Chondrocyte (in vitro differentiated cells): ENCODE data around the gene CLDN6. TPM values are rescaled to one million over a fixed set of nuclear protein-coding genes. Genes with fewer than 3 reads are reported as not detected.

Experiments
- DNase-seq: peaks from one replicate; pipeline ENCODE4 v3.0.0; 2021; ENCODE audit warnings: mixed read lengths, low spot score
- H3K27ac Mint-ChIP-seq: one replicate; pipeline ENCODE4 v1.8.0; 2021; ENCODE audit warnings: mild to moderate bottlenecking, moderate library complexity, mixed read lengths; ENCODE audit not compliant: unreplicated experiment
- H3K27me3 Mint-ChIP-seq: 2 replicates; pipeline ENCODE4 v1.8.0; 2021; ENCODE audit warnings: low read depth, mixed read lengths
- H3K36me3 Mint-ChIP-seq: 2 replicates; pipeline ENCODE4 v1.8.0; 2021; ENCODE audit warnings: low read depth, mixed read lengths
- H3K4me1 Mint-ChIP-seq: 2 replicates; pipeline ENCODE4 v1.8.0; 2021; ENCODE audit warnings: low read depth, mild to moderate bottlenecking, mixed read lengths
- H3K4me3 Mint-ChIP-seq: one replicate; pipeline ENCODE4 v1.8.0; 2021; ENCODE audit warnings: mild to moderate bottlenecking, moderate library complexity, mixed read lengths; ENCODE audit not compliant: unreplicated experiment
- H3K9me3 Mint-ChIP-seq: 2 replicates; pipeline ENCODE4 v1.8.0; 2021; ENCODE audit warnings: low read depth, mixed read lengths
- total RNA-seq: library from RNA; stranded (reverse); gene quantifications from 3 replicates; pipeline ENCODE4 v1.2.1, GENCODE V29; 2021
- TF ChIP-seq, protein P1 (sequence below): fragments of 200-600 bp; sonication (generic); IDR thresholded peaks from 2 replicates; pipeline ENCODE4 v1.5.0; 2021; ENCODE audit warnings: antibody characterized with exemption, mild to moderate bottlenecking, moderate library complexity

Gene CLDN6
- total RNA-seq, 1 donor from 2014 or later = 0.27 TPM

DNA sequence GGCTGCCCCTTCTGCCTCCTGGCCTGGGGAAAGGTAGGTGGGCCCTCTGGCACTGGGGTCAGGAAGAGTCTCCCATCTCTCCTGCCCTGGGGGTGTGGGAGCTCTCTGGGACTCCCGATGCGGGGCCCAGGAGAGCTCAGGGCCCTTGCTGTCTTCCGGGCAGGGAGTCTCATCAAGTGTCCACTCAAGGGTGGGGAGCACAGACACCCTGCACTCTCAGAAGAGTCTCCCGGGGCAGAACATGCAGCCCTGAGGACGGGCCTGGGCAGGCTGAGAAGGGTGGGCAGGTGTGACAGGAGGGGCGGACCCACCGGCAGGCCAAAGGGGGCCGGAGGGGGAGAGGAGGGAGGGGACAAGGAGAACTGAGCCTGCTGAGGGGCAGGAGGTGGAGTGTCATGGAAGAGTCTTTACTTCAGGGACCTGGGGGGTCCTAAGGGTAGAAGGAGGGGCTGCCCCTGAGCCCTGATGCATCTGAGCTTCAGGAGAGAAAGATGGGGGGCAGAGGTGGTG is 29.3 kb downstream of the CLDN6 start:
- no peak overlapping the region for H3K4me3 Mint-ChIP-seq
- H3K27ac Mint-ChIP-seq = no peak overlapping the region
- no peaks in the 10 kb centered on the region for H3K36me3 Mint-ChIP-seq

DNA sequence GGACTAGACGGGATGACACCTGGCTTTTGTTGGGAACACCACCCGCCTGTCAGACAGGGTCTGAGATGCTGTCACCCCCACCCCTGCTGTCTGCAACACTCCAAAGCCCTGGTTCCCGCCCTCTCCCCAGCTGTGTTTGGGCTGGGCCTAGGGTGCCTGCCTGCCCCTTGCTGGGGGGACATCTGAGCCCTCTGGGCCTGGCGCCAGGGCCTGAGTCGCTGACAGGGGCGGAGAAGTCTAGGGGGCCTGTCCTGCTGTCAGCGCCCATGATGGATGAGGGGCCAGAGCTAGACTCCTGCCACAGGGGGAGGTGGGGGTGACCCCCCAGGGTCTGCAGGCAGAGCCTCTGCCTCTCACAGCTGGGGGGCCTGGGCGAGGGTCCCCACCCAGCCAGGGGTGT is 30.1 kb downstream of the CLDN6 start:
- no peaks in the 10 kb centered on the region for H3K27me3 Mint-ChIP-seq
- H3K9me3 Mint-ChIP-seq = no peaks in the 10 kb centered on the region
- H3K4me3 Mint-ChIP-seq = no peak overlapping the region
- H3K36me3 Mint-ChIP-seq = no peaks in the 10 kb centered on the region
- no peak for DNase-seq
- no peak overlapping the region for H3K27ac Mint-ChIP-seq
- TF ChIP-seq, protein P1, sequence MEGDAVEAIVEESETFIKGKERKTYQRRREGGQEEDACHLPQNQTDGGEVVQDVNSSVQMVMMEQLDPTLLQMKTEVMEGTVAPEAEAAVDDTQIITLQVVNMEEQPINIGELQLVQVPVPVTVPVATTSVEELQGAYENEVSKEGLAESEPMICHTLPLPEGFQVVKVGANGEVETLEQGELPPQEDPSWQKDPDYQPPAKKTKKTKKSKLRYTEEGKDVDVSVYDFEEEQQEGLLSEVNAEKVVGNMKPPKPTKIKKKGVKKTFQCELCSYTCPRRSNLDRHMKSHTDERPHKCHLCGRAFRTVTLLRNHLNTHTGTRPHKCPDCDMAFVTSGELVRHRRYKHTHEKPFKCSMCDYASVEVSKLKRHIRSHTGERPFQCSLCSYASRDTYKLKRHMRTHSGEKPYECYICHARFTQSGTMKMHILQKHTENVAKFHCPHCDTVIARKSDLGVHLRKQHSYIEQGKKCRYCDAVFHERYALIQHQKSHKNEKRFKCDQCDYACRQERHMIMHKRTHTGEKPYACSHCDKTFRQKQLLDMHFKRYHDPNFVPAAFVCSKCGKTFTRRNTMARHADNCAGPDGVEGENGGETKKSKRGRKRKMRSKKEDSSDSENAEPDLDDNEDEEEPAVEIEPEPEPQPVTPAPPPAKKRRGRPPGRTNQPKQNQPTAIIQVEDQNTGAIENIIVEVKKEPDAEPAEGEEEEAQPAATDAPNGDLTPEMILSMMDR = no peak
- peaks cover 4% of the 10 kb centered on the region for H3K4me1 Mint-ChIP-seq

More for the DNA sequence above, 29.3 kb downstream of the CLDN6 start:
- TF ChIP-seq, protein P1 = no peak
- Mint-ChIP-seq H3K4me1 (peaks cover 4% of the 10 kb centered on the region), H3K27me3 (no peaks in the 10 kb centered on the region), H3K9me3 (no peaks in the 10 kb centered on the region)
- DNase-seq = no peak

- H3K4me3 Mint-ChIP-seq = no peak overlapping the region
- DNase-seq = no peak
- H3K4me1 Mint-ChIP-seq = peaks cover 4% of the 10 kb centered on the region
- H3K9me3 Mint-ChIP-seq = no peaks in the 10 kb centered on the region
- no peaks in the 10 kb centered on the region for H3K36me3 Mint-ChIP-seq
- no peaks in the 10 kb centered on the region for H3K27me3 Mint-ChIP-seq
- TF ChIP-seq, protein P1 = no peak
- H3K27ac Mint-ChIP-seq = no peak overlapping the region
These were observed 30.7 kb downstream of the CLDN6 start for GRCh38 chr16:2987286-2987685.

- H3K9me3 Mint-ChIP-seq = no peaks in the 10 kb centered on the region
- DNase-seq = no peak
- H3K27ac Mint-ChIP-seq = no peak overlapping the region
- H3K4me3 Mint-ChIP-seq = no peak overlapping the region
- peaks cover 6% of the 10 kb centered on the region for H3K4me1 Mint-ChIP-seq
- no peaks in the 10 kb centered on the region for H3K27me3 Mint-ChIP-seq
- no peaks in the 10 kb centered on the region for H3K36me3 Mint-ChIP-seq
- TF ChIP-seq, protein P1 = no peak
These were observed 31.3 kb downstream of the CLDN6 start for GRCh38 chr16:2986623-2987188.

GRCh38 chr16:2985893-2986355 is 32.1 kb downstream of the CLDN6 start:
- TF ChIP-seq, protein P1 = no peak
- Mint-ChIP-seq H3K27me3 (no peaks in the 10 kb centered on the region), H3K4me3 (no peak overlapping the region), H3K9me3 (no peaks in the 10 kb centered on the region), H3K36me3 (no peaks in the 10 kb centered on the region), H3K4me1 (peaks cover 14% of the 10 kb centered on the region), H3K27ac (no peak overlapping the region)
- DNase-seq = no peak
